Endothelial cell of umbilical vein (primary cell): ENCODE measurements around the gene DEGS1. TPM values are rescaled to one million over a fixed set of nuclear protein-coding genes. Genes with fewer than 3 reads are reported as not detected.

Source experiments
- BruUV-seq: library from RNA; stranded (reverse); fragments of 400-500 nt; replicated peaks from 2 replicates; lab custom pipeline; 2021; lab: Mats Ljungman, UMichigan
- CTCF ChIA-PET: fragments of 300-600, 350-600 bp; sonication (Branson Sonifier 250); formaldehyde crosslinking; loops from one replicate; lab custom pipeline; 2021; ENCODE audit warnings: antibody characterized with exemption, inconsistent platforms; lab: Charles Lee
- POLR2A ChIA-PET: fragments of 300-600, 350-600 bp; sonication (Branson Sonifier 250); formaldehyde crosslinking; loops from one replicate; lab custom pipeline; 2021; ENCODE audit warnings: antibody characterized with exemption, inconsistent platforms; lab: Charles Lee
- DNase-seq: peaks from one replicate; pipeline ENCODE4 v3.0.0-alpha.2; 2011; ENCODE audit warnings: low read depth, low spot score
- FAIRE-seq: peaks from 2 replicates; lab custom pipeline; 2011; peaks lifted over from hg19 to GRCh38; lab: Jason Lieb, UNC
- H2AFZ ChIP-seq: 2 replicates; pipeline ENCODE4 v1.6.0; 2012; ENCODE audit warnings: low read depth, low read length, control low read depth, inconsistent platforms
- H3K27ac ChIP-seq: 2 replicates; pipeline ENCODE4 v1.5.1; 2011; ENCODE audit warnings: low read depth, mild to moderate bottlenecking, control low read depth, low read length, moderate library complexity; ENCODE audit not compliant: insufficient read depth
- H3K27me3 ChIP-seq, 2 experiments: 2 replicates each; pipeline versions ENCODE4 v1.6.0 to v1.6.1; 2011; ENCODE audit warnings: low read length in 2 of 2, mixed read lengths in 1 of 2; ENCODE audit not compliant: control insufficient read depth in 2 of 2, insufficient read depth in 2 of 2
- H3K36me3 ChIP-seq, 2 experiments: 2 replicates in 1 of 2; 3 replicates in 1 of 2; pipeline ENCODE4 v1.5.1; 2011; ENCODE audit warnings: low read length in 2 of 2, mild to moderate bottlenecking in 1 of 2, moderate library complexity in 1 of 2; ENCODE audit not compliant: control insufficient read depth in 2 of 2, insufficient read depth in 2 of 2; ENCODE audit errors: extremely low read depth in 1 of 2
- H3K4me1 ChIP-seq: 3 replicates; pipeline ENCODE4 v1.5.1; 2011; ENCODE audit warnings: mild to moderate bottlenecking, low read length; ENCODE audit not compliant: control insufficient read depth, insufficient read depth; ENCODE audit errors: extremely low read depth
- H3K4me2 ChIP-seq: 2 replicates; pipeline ENCODE4 v1.6.1; 2011; ENCODE audit warnings: low read length, control low read depth, mixed read lengths; ENCODE audit not compliant: insufficient read depth
- H3K4me3 ChIP-seq, 3 experiments: fragments of 200-600 bp in 1 of 3; sonication (generic), shearing (Covaris generic) in 1 of 3; replicated peaks in 1 of 3; 2 replicates each; pipeline ENCODE4 v1.5.1; 2011 to 2016; ENCODE audit warnings: control low read depth in 3 of 3, low read length in 3 of 3, mild to moderate bottlenecking in 2 of 3, inconsistent platforms in 1 of 3, low read depth in 1 of 3, moderate library complexity in 1 of 3; ENCODE audit not compliant: insufficient read depth in 1 of 3
- H3K79me2 ChIP-seq: 2 replicates; pipeline ENCODE4 v1.6.0; 2012; ENCODE audit warnings: low read length, inconsistent platforms; ENCODE audit not compliant: control insufficient read depth, insufficient read depth
- H3K9ac ChIP-seq: replicated peaks from 2 replicates; pipeline ENCODE3; 2011; ENCODE audit warnings: low read length, control low read depth; ENCODE audit not compliant: insufficient read depth; ENCODE audit errors: extremely low read depth
- H3K9me1 ChIP-seq: replicated peaks from 3 replicates; pipeline ENCODE4 v1.6.0; 2011; ENCODE audit warnings: mild to moderate bottlenecking, low read length; ENCODE audit not compliant: control insufficient read depth, insufficient read depth; ENCODE audit errors: extremely low read depth
- H3K9me3 ChIP-seq: replicated peaks from 2 replicates; pipeline ENCODE4 v1.5.1; 2012; ENCODE audit warnings: low read length, inconsistent platforms; ENCODE audit not compliant: control insufficient read depth, insufficient read depth
- H4K20me1 ChIP-seq: replicated peaks from 2 replicates; pipeline ENCODE3; 2011; ENCODE audit warnings: mild to moderate bottlenecking, low read length; ENCODE audit not compliant: control insufficient read depth, insufficient read depth; ENCODE audit errors: extremely low read depth
- CTCF ChIP-seq, 2 donors: IDR thresholded peaks; 1 replicate in 1 of 2; 2 replicates in 1 of 2; pipeline ENCODE4 v1.5.1; 2011; ENCODE audit warnings: low read length in 2 of 2, mild to moderate bottlenecking in 2 of 2, moderate library complexity in 2 of 2, control low read depth in 1 of 2, inconsistent platforms in 1 of 2, low read depth in 1 of 2; ENCODE audit not compliant: insufficient read depth in 1 of 2; ENCODE audit errors: extremely low read depth in 1 of 2
- EZH2 ChIP-seq: IDR thresholded peaks from 2 replicates; pipeline ENCODE4 v1.6.1; 2012; ENCODE audit warnings: borderline replicate concordance, low read depth, mild to moderate bottlenecking, moderate library complexity, low read length, inconsistent platforms; ENCODE audit not compliant: severe bottlenecking
- FOS ChIP-seq: IDR thresholded peaks from 2 replicates; pipeline ENCODE4 v1.6.1; 2011; ENCODE audit warnings: mild to moderate bottlenecking, low read length, moderate library complexity, borderline replicate concordance; ENCODE audit not compliant: insufficient read depth
- JUN ChIP-seq: IDR thresholded peaks from 2 replicates; pipeline ENCODE4 v1.6.1; 2011; ENCODE audit warnings: borderline replicate concordance, low read depth; ENCODE audit not compliant: insufficient read length, insufficient read depth
- MAX ChIP-seq: IDR thresholded peaks from 2 replicates; pipeline ENCODE4 v1.6.1; 2011; ENCODE audit not compliant: insufficient read depth, insufficient read length
- MYC ChIP-seq: IDR thresholded peaks from one replicate; pipeline ENCODE4 v1.6.1; 2011; ENCODE audit warnings: mild to moderate bottlenecking, low read depth, low read length
- POLR2AphosphoS5 ChIP-seq: IDR thresholded peaks from 2 replicates; pipeline ENCODE4 v1.6.1; 2012; ENCODE audit warnings: low read depth, mild to moderate bottlenecking, control low read depth, low read length, moderate library complexity; ENCODE audit not compliant: insufficient read depth
- dilution Hi-C: fragments of 300-500 bp; cut with MboI; formaldehyde crosslinking; loops from one replicate; pipeline ENCODE4 v1.15.0; 2019; ENCODE audit warnings: low sequenced_read_pairs; ENCODE audit not compliant: extremely low pct_ligation_motif_present
- intact Hi-C: fragments of 100-400 bp; cut with micrococcal nuclease; formaldehyde crosslinking; loops from one replicate; pipeline ENCODE4 v1.10.0; 2022
- polyA plus RNA-seq, 4 experiments: library from polyadenylated mRNA; depleted of rRNA in 3 of 4; stranded (reverse) in 3 of 4; unstranded in 1 of 4; fragments of >200 nt; gene quantifications; 2 replicates each; pipeline versions ENCODE4 v1.2.1 to v1.2.3, GENCODE V29; 2011 to 2012; ENCODE audit warnings: missing spikeins in 1 of 4
- total RNA-seq: library from RNA; stranded (reverse); gene quantifications from 2 replicates; pipeline ENCODE4 v1.2.3, GENCODE V29; 2021

DEGS1 gene
- total and polyA plus RNA-seq, 2 donors (not counting 3 experiments of a cell fraction or from before 2014, with no cell fraction given), result 85.8 to 137 TPM

GRCh38 chr1:224238212-224238611 lies 55.2 kb downstream of the DEGS1 start:
- BruUV-seq, result no TSS peak
- Histone ChIP-seq H3K4me1 (no peaks in the 10 kb centered on the region), H3K27ac (no peak overlapping the region), H3K4me2 (no peak overlapping the region), H4K20me1 (no peaks in the 10 kb centered on the region), H2AFZ (no peak overlapping the region), H3K27me3 (no peaks in the 10 kb centered on the region), H3K4me3 (no peak overlapping the region), H3K9me1 (no peaks in the 10 kb centered on the region), H3K9me3 (no peaks in the 10 kb centered on the region), H3K79me2 (no peaks in the 10 kb centered on the region), H3K36me3 (peaks cover 4 to 8% of the 10 kb centered on the region in 2 experiments), H3K9ac (no peak overlapping the region)
- ChIA-PET POLR2A (no interaction called here), CTCF (no interaction called here)
- intact Hi-C loops (no loop called here), dilution Hi-C loops (no loop called here)
- DNase-seq (no peak), FAIRE-seq (no peak)
- no peak for TF ChIP-seq CTCF (IDR thresholded peaks at IDR 0.05; ENCODE audit: extremely low read depth in 1 of 2, insufficient read depth in 1 of 2, low read depth in 1 of 2, low read length in 2 of 2)
- no peak for TF ChIP-seq POLR2AphosphoS5
- no peak for TF ChIP-seq JUN
- no peak for TF ChIP-seq MAX
- TF ChIP-seq FOS, result no peak
- TF ChIP-seq MYC, result no peak
- TF ChIP-seq EZH2, result no peak
